ENCODE data around the gene REV3L. TPM values are rescaled to one million over a fixed set of nuclear protein-coding genes. Genes with fewer than 3 reads are reported as not detected.
"Not testable (repeated sequence)": the region's sequence is repeated elsewhere in the genome, so short reads cannot be mapped to it uniquely, and the experiment has no call there.

Gene REV3L
- polyA plus RNA-seq, 2 donors, result 5.2 to 6.0 TPM

DNA sequence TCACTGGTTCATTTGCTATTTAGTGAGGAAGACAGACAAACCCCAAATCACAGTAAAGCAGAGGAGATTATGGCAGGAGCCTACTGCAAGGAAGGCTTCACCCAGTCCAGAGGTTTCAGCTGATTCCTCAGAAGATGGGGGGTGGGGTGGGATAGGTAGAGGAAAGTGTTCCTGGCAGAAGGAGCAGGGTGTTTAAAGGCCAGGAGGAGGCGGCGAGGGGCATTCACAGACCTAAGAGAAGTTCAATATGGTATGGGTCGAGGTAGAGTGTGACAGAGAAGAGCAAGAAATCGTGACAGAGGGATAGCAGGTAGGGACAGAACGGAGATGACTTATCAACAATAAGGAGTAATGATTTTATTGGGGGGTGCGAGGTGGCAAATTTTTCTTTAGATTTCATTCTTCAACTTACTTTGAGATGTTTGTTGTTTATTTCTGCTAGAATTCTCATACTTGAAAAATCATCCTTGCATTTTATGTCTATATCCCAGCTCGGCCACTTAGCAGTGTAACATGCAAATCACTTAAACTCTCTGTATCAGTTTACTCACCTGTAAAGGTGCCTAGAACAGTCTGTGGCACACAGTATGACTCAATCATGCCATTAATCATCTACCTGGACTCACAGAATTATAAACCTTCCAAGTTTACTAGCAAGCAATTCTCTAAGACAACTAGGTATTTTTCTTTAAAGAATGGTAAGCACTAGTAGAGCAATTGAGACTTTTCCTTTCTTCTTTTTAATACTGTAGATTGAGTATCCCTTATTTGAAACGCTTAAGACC is 176.7 kb downstream of the REV3L start:
- 93 to 94% methylated on average over 8 of the region's 8 CpGs for WGBS, 2 donors
- H3K4me3 ChIP-seq (ENCODE audit: low read depth in 1 of 2, low read length in 2 of 2), result no peak overlapping the region
- no peaks in the 10 kb centered on the region for H3K4me1 ChIP-seq (ENCODE audit: control insufficient read depth in 2 of 2, insufficient read depth in 2 of 2, low read length in 1 of 2)
- no peaks in the 10 kb centered on the region for H3K9me3 ChIP-seq (ENCODE audit: control insufficient read depth in 2 of 2, insufficient read depth in 1 of 2, low read depth in 1 of 2, low read length in 1 of 2)
- H3K36me3 ChIP-seq (ENCODE audit: control insufficient read depth in 2 of 2, insufficient read depth in 2 of 2, low read length in 1 of 2), result peaks cover 8 to 9% of the 10 kb centered on the region in 2 donors
- H3K27me3 ChIP-seq (ENCODE audit: control insufficient read depth in 1 of 2, insufficient read depth in 2 of 2, low read length in 2 of 2), result no peaks in the 10 kb centered on the region
- no peak overlapping the region for H3K27ac ChIP-seq (ENCODE audit: low read depth in 2 of 2, low read length in 1 of 2)

- no peaks in the 10 kb centered on the region for H3K4me1 ChIP-seq (ENCODE audit: control insufficient read depth in 2 of 2, insufficient read depth in 2 of 2, low read length in 1 of 2)
- H3K9me3 ChIP-seq (ENCODE audit: control insufficient read depth in 2 of 2, insufficient read depth in 1 of 2, low read depth in 1 of 2, low read length in 1 of 2), result no peaks in the 10 kb centered on the region
- WGBS, 2 donors, result 66 to 77% methylated on average over 2 of the region's 2 CpGs
- no peaks in the 10 kb centered on the region for H3K36me3 ChIP-seq (ENCODE audit: control insufficient read depth in 2 of 2, insufficient read depth in 2 of 2, low read length in 1 of 2)
- H3K27ac ChIP-seq (ENCODE audit: low read depth in 2 of 2, low read length in 1 of 2), result no peak overlapping the region
- H3K27me3 ChIP-seq (ENCODE audit: control insufficient read depth in 1 of 2, insufficient read depth in 2 of 2, low read length in 2 of 2), result no peaks in the 10 kb centered on the region
- H3K4me3 ChIP-seq (ENCODE audit: low read depth in 1 of 2, low read length in 2 of 2), result no peak overlapping the region
Measured at GRCh38 chr6:111301946-111302345, 181.1 kb downstream of the REV3L start.

- H3K36me3 ChIP-seq (ENCODE audit: control insufficient read depth in 2 of 2, insufficient read depth in 2 of 2, low read length in 1 of 2); H3K4me3 ChIP-seq (ENCODE audit: low read depth in 1 of 2, low read length in 2 of 2); H3K27ac ChIP-seq (ENCODE audit: low read depth in 2 of 2, low read length in 1 of 2); H3K4me1 ChIP-seq (ENCODE audit: control insufficient read depth in 2 of 2, insufficient read depth in 2 of 2, low read length in 1 of 2); H3K9me3 ChIP-seq (ENCODE audit: control insufficient read depth in 2 of 2, insufficient read depth in 1 of 2, low read depth in 1 of 2, low read length in 1 of 2); H3K27me3 ChIP-seq (ENCODE audit: control insufficient read depth in 1 of 2, insufficient read depth in 2 of 2, low read length in 2 of 2): not testable (repeated sequence)
- 85 to 88% methylated on average over 9 of the region's 9 CpGs for WGBS, 2 donors
Measured at GRCh38 chr6:111300938-111301800, 181.8 kb downstream of the REV3L start.

DNA sequence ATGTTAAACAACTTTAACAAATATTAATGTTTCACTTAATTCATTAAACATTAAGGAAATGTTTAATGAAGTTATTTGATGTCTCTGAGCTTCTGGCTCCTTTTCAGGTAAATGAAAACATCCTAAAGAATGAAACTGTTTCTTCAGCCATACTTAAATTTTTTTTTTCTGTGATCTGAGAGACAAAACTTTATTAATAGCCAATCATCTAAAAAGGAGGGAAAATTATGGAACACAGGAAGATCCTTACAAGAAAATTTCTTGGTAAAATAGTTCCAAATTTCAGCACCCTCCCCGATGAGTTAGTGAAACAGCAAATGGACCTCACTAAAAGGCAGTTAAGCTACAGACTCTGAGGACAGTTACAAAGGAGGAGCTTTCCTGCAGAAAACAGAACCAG is 185.2 kb downstream of the REV3L start:
- 87 to 95% methylated on average over 1 of the region's 1 CpG for WGBS, 2 donors
- Histone ChIP-seq H3K27me3 (ENCODE audit: control insufficient read depth in 1 of 2, insufficient read depth in 2 of 2, low read length in 2 of 2) (no peaks in the 10 kb centered on the region), H3K27ac (ENCODE audit: low read depth in 2 of 2, low read length in 1 of 2) (no peak overlapping the region), H3K36me3 (ENCODE audit: control insufficient read depth in 2 of 2, insufficient read depth in 2 of 2, low read length in 1 of 2) (no peaks in the 10 kb centered on the region), H3K9me3 (ENCODE audit: control insufficient read depth in 2 of 2, insufficient read depth in 1 of 2, low read depth in 1 of 2, low read length in 1 of 2) (no peaks in the 10 kb centered on the region), H3K4me1 (ENCODE audit: control insufficient read depth in 2 of 2, insufficient read depth in 2 of 2, low read length in 1 of 2) (no peaks in the 10 kb centered on the region), H3K4me3 (ENCODE audit: low read depth in 1 of 2, low read length in 2 of 2) (no peak overlapping the region)

DNA sequence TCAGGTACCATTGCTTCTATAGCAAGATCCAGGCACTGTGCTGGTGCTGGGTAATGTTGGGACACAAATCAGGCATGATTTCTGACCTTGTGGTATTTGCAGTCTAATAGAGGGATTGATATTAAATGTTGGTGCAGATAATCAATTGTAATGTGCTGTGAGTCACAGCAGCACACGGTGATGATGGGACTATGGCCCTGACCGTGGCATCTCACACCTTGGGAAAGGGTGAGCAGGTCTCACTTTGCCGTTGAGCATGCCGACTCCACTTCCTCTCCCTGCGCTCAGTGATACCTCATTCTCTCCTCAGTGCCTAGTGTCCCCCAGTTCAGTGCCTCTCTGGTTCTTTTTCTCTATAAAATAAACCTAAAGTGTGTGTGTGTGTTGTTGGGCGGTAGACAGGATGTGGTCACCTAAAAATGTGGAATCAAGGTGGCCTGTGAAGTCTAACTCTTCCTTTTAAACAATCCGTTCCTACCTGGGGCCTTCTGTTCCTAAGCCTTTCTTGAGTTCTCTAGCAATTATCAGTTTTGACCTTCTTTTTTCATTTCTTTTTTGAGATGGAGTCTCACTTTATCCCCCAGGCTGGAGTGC is 188.5 kb downstream of the REV3L start:
- WGBS, 2 donors, result 85 to 90% methylated on average over 7 of the region's 7 CpGs
- no peaks in the 10 kb centered on the region for H3K36me3 ChIP-seq (ENCODE audit: control insufficient read depth in 2 of 2, insufficient read depth in 2 of 2, low read length in 1 of 2)
- H3K4me1 ChIP-seq (ENCODE audit: control insufficient read depth in 2 of 2, insufficient read depth in 2 of 2, low read length in 1 of 2), result no peaks in the 10 kb centered on the region
- no peak overlapping the region for H3K27ac ChIP-seq (ENCODE audit: low read depth in 2 of 2, low read length in 1 of 2)
- no peaks in the 10 kb centered on the region for H3K9me3 ChIP-seq (ENCODE audit: control insufficient read depth in 2 of 2, insufficient read depth in 1 of 2, low read depth in 1 of 2, low read length in 1 of 2)
- no peaks in the 10 kb centered on the region for H3K27me3 ChIP-seq (ENCODE audit: control insufficient read depth in 1 of 2, insufficient read depth in 2 of 2, low read length in 2 of 2)
- no peak overlapping the region for H3K4me3 ChIP-seq (ENCODE audit: low read depth in 1 of 2, low read length in 2 of 2)

DNA sequence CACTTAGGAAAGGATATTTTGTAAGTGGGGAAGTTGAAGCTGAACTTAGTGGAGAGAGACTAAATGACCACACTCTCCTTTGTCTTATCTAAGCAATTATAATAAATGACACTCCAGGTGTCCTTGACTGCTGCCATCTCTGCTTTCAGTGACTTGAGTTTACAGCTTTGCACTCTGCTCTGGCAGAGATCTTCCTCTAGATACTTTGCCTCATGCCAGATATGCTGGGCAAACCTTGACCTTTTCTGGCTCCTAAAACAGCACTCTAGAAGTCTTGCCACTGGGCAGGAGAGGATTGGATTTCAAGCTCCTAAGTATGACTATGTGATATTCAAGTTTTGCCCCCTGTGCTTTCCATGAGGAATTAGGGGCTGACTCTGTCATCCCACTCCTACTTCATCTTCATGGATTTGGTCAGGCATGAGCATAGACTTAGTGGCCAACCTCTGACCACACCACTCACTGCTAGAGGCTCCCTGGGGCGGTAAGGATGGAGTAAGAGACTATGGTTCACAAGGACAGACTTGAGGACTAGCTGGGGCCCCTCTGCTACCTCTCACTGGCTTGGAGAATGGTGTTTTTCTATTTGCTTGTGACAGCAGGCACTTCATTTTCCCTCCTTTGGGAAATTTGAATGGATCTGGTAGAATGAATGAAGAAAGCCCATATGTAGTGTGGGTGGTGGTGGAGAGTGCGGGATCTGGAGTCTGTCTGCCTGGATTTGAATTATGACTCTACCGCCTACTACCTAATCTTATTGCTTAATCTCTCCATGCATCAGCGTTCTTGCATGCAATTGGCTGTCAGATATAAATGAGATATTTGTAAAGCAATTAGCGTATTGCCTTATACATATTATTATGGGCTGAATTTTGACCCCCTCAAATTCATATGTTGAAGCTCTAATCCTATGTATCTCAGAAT is 191.4 kb downstream of the REV3L start:
- no peak overlapping the region for H3K4me3 ChIP-seq (ENCODE audit: low read depth in 1 of 2, low read length in 2 of 2)
- no peaks in the 10 kb centered on the region for H3K27me3 ChIP-seq (ENCODE audit: control insufficient read depth in 1 of 2, insufficient read depth in 2 of 2, low read length in 2 of 2)
- no peaks in the 10 kb centered on the region for H3K4me1 ChIP-seq (ENCODE audit: control insufficient read depth in 2 of 2, insufficient read depth in 2 of 2, low read length in 1 of 2)
- 83 to 88% methylated on average over 5 of the region's 5 CpGs for WGBS, 2 donors
- H3K36me3 ChIP-seq (ENCODE audit: control insufficient read depth in 2 of 2, insufficient read depth in 2 of 2, low read length in 1 of 2), result no peaks in the 10 kb centered on the region
- H3K9me3 ChIP-seq (ENCODE audit: control insufficient read depth in 2 of 2, insufficient read depth in 1 of 2, low read depth in 1 of 2, low read length in 1 of 2), result no peaks in the 10 kb centered on the region
- H3K27ac ChIP-seq (ENCODE audit: low read depth in 2 of 2, low read length in 1 of 2), result no peak overlapping the region

GRCh38 chr6:111290689-111291335 is 192.2 kb downstream of the REV3L start:
- not testable (repeated sequence) for H3K4me1 ChIP-seq (ENCODE audit: control insufficient read depth in 2 of 2, insufficient read depth in 2 of 2, low read length in 1 of 2); H3K9me3 ChIP-seq (ENCODE audit: control insufficient read depth in 2 of 2, insufficient read depth in 1 of 2, low read depth in 1 of 2, low read length in 1 of 2); H3K27me3 ChIP-seq (ENCODE audit: control insufficient read depth in 1 of 2, insufficient read depth in 2 of 2, low read length in 2 of 2); H3K27ac ChIP-seq (ENCODE audit: low read depth in 2 of 2, low read length in 1 of 2); H3K36me3 ChIP-seq (ENCODE audit: control insufficient read depth in 2 of 2, insufficient read depth in 2 of 2, low read length in 1 of 2); H3K4me3 ChIP-seq (ENCODE audit: low read depth in 1 of 2, low read length in 2 of 2)
- WGBS, 2 donors, result 65 to 67% methylated on average over 5 of the region's 5 CpGs

- not testable (repeated sequence) for H3K27ac ChIP-seq (ENCODE audit: low read depth in 2 of 2, low read length in 1 of 2); H3K4me3 ChIP-seq (ENCODE audit: low read depth in 1 of 2, low read length in 2 of 2); H3K9me3 ChIP-seq (ENCODE audit: control insufficient read depth in 2 of 2, insufficient read depth in 1 of 2, low read depth in 1 of 2, low read length in 1 of 2); H3K27me3 ChIP-seq (ENCODE audit: control insufficient read depth in 1 of 2, insufficient read depth in 2 of 2, low read length in 2 of 2); H3K4me1 ChIP-seq (ENCODE audit: control insufficient read depth in 2 of 2, insufficient read depth in 2 of 2, low read length in 1 of 2); H3K36me3 ChIP-seq (ENCODE audit: control insufficient read depth in 2 of 2, insufficient read depth in 2 of 2, low read length in 1 of 2)
- WGBS, 2 donors, result 81 to 88% methylated on average over 5 of the region's 5 CpGs
Measured at GRCh38 chr6:111284356-111284755, 198.7 kb downstream of the REV3L start.

GRCh38 chr6:111283707-111284106 is 199.3 kb downstream of the REV3L start:
- Histone ChIP-seq H3K27me3 (ENCODE audit: control insufficient read depth in 1 of 2, insufficient read depth in 2 of 2, low read length in 2 of 2) (no peaks in the 10 kb centered on the region), H3K27ac (ENCODE audit: low read depth in 2 of 2, low read length in 1 of 2) (no peak overlapping the region), H3K36me3 (ENCODE audit: control insufficient read depth in 2 of 2, insufficient read depth in 2 of 2, low read length in 1 of 2) (no peaks in the 10 kb centered on the region), H3K4me3 (ENCODE audit: low read depth in 1 of 2, low read length in 2 of 2) (no peak overlapping the region), H3K4me1 (ENCODE audit: control insufficient read depth in 2 of 2, insufficient read depth in 2 of 2, low read length in 1 of 2) (no peaks in the 10 kb centered on the region), H3K9me3 (ENCODE audit: control insufficient read depth in 2 of 2, insufficient read depth in 1 of 2, low read depth in 1 of 2, low read length in 1 of 2) (peaks cover 0 to 2% of the 10 kb centered on the region in 2 donors)
- 76 to 91% methylated on average over 2 of the region's 2 CpGs for WGBS, 2 donors

Data from esophagus (tissue), 2 donors.